Right atrium auricular region (tissue), 2 donors: ENCODE data around the gene DRICH1. TPM values are rescaled to one million over a fixed set of nuclear protein-coding genes. Genes with fewer than 3 reads are reported as not detected.
"Not testable (repeated sequence)": the region's sequence is repeated elsewhere in the genome, so short reads cannot be mapped to it uniquely, and the experiment has no call there.

Source experiments
- DNase-seq: peaks from one replicate; pipeline ENCODE4 v3.0.0-alpha.2; 2019; ENCODE audit warnings: low spot score
- H3K27ac ChIP-seq, 2 donors: fragments of 200-600 bp; sonication (generic); 1 replicate in 1 of 2; 2 replicates in 1 of 2; pipeline ENCODE4 v1.5.1; 2016 to 2019
- H3K27me3 ChIP-seq, 2 donors: fragments of 200-600 bp; sonication (generic); one replicate each; pipeline versions ENCODE4 v1.5.1 to v1.6.0; 2017 to 2019
- H3K36me3 ChIP-seq: fragments of 200-600 bp; sonication (generic); one replicate; pipeline ENCODE4 v1.5.1; 2016
- H3K4me1 ChIP-seq, 2 donors: fragments of 200-600 bp; sonication (generic); one replicate each; pipeline versions ENCODE4 v1.5.1 to v1.6.0; 2017 to 2019
- H3K4me3 ChIP-seq, 2 donors: fragments of 200-600 bp; sonication (generic); 1 replicate in 1 of 2; 2 replicates in 1 of 2; pipeline ENCODE4 v1.5.1; 2017 to 2019; ENCODE audit warnings: mild to moderate bottlenecking in 1 of 2, moderate library complexity in 1 of 2
- H3K9me3 ChIP-seq, 2 donors: fragments of 200-600 bp; sonication (generic); one replicate each; pipeline ENCODE4 v1.5.1; 2019
- CTCF ChIP-seq, 2 donors: fragments of 200-600 bp; sonication (generic); IDR thresholded peaks; one replicate each; pipeline ENCODE4 v1.5.1; 2019; ENCODE audit warnings: antibody characterized with exemption in 2 of 2
- total RNA-seq, 2 donors: library from RNA; depleted of rRNA; stranded (reverse); fragments of >200 nt; gene quantifications; one replicate each; pipeline ENCODE4 v1.1.0, GENCODE V29; 2016

The DRICH1 gene
- not detected for total RNA-seq

- no peak for DNase-seq
- Histone ChIP-seq H3K9me3 (no peaks in the 10 kb centered on the region), H3K36me3 (no peaks in the 10 kb centered on the region), H3K4me1 (no peaks in the 10 kb centered on the region), H3K4me3 (no peak within 1 kb of the TSS), H3K27ac (no peak within 1 kb of the TSS), H3K27me3 (no peaks in the 10 kb centered on the region)
- no peak for TF ChIP-seq CTCF (IDR thresholded peaks at IDR 0.05)
Observed at GRCh38 chr22:23632178-23632577, at the start of gene DRICH1. Gene DRICH1, minus strand, starts transcription at chr22:23632321. Its CDS starts 298 bp downstream, at chr22:23632023.

DNA sequence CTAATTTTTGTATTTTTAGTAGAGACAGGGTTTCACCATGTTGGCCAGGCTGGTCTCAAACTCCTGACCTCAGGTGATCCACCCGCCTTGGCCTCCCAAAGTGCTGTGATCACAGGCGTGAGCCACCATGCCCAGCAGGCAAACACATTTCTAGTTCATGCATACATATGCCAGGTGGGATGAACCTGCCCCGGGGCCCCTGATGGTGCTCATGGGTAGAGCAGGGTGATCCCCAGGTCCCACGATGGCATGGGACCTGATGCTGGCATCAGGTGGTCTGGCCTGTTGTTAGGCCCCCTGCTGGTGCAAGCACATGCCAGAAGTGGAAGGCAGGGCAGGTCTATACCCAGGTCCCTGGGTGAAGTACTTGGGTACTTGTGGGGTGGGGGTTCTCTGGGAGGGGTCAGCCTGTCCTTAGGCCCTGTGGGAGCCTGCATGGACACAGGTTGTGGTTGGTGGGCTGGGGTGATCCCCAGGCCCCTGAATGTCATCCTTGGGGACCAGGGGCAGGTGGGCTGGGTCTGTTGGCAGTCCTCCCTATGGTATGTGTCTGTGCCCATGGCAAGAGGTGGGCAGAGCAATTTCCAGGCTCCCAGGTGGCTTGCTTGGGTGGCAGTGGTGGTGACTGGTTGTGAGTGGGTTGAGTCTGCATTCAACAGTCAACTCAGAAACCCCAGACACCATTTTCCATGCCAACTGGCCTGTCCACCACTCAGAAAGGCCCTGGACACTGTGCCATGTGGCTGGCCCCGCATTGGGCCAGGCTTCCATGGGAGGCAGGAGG, 49.1 kb upstream of the DRICH1 start:
- no peak overlapping the region for H3K4me3 ChIP-seq
- no peaks in the 10 kb centered on the region for H3K27me3 ChIP-seq
- no peak overlapping the region for H3K27ac ChIP-seq
- no peaks in the 10 kb centered on the region for H3K9me3 ChIP-seq
- no peak for TF ChIP-seq CTCF (IDR thresholded peaks at IDR 0.05)
- no peak for DNase-seq
- no peaks in the 10 kb centered on the region for H3K36me3 ChIP-seq
- peaks cover 0 to 23% of the 10 kb centered on the region in 2 donors for H3K4me1 ChIP-seq

GRCh38 chr22:23678133-23678532, 46.0 kb upstream of the DRICH1 start:
- Histone ChIP-seq H3K27me3 (no peaks in the 10 kb centered on the region), H3K4me3 (no peak overlapping the region), H3K9me3 (no peaks in the 10 kb centered on the region), H3K27ac (no peak overlapping the region), H3K4me1 (peaks cover 0 to 4% of the 10 kb centered on the region in 2 donors), H3K36me3 (no peaks in the 10 kb centered on the region)
- no peak for DNase-seq
- TF ChIP-seq CTCF (IDR thresholded peaks at IDR 0.05), result no peak

GRCh38 chr22:23677701-23677995, 45.5 kb upstream of the DRICH1 start:
- Histone ChIP-seq H3K9me3 (no peaks in the 10 kb centered on the region), H3K36me3 (no peaks in the 10 kb centered on the region), H3K4me3 (no peak overlapping the region), H3K4me1 (peaks cover 0 to 4% of the 10 kb centered on the region in 2 donors), H3K27ac (no peak overlapping the region), H3K27me3 (no peaks in the 10 kb centered on the region)
- no peak for TF ChIP-seq CTCF (IDR thresholded peaks at IDR 0.05)
- no peak for DNase-seq

DNA sequence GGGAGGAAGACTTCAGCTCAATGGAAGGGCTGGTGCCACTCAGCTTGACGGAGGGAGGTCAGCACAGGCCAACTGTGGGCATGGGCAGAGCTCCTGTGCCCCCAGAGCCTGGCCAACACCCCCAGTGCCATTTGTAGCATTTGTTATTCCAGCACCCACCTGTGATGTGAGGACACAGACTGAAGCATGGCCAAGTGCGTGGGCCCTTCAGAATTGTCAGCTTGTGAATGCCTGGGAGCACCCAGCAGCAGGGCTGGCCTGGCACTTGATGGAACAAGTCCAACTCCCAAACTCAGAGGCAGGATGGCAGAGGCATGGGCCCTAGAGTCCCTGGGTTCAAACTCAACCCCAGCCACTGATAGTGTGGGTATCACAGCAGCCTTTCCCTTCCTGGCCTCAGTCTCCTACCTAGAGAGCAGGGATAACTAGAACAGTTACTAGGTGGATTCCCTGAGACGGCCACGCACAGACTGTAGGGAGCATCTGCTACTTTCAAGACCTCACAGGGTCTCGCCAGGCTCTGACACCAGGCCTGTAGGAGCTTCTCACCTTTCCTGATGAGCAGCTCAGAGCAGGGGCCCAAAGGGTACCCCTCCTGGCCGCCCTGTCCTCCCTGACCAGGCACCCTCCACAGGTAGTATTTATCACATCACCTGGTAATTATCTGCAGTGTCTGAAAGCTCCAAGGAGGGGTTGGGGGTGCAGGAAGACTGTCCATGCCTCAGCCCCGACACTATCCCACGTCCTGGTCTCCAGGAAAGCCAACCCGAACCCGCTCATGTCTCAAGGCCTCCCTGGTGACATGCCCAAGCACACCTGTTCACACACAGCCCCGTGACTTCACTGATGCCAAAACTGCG, 45.0 kb upstream of the DRICH1 start:
- H3K4me3 ChIP-seq, H3K36me3 ChIP-seq, H3K4me1 ChIP-seq, H3K27ac ChIP-seq, H3K27me3 ChIP-seq, DNase-seq, H3K9me3 ChIP-seq: not testable (repeated sequence)
